Psoas muscle (tissue), 8 donors: ENCODE measurements around the gene TBX3. TPM values are rescaled to one million over a fixed set of nuclear protein-coding genes. Genes with fewer than 3 reads are reported as not detected.

Experiments used
- ATAC-seq, 4 donors: fragments of 200-7000 bp; cut with Tn5 transposase; one replicate each; pipeline ENCODE4 v1.9.1; 2020; ENCODE audit warnings: moderate library complexity in 3 of 4, mild to moderate bottlenecking in 2 of 4
- DNase-seq, 2 donors: peaks; one replicate each; pipeline ENCODE4 v3.0.0-alpha.2; 2020
- H3K27ac ChIP-seq: fragments of 200-600 bp; one replicate; pipeline ENCODE4 v1.8.0; 2022
- H3K27me3 ChIP-seq, 3 donors: fragments of 200-600 bp in 1 of 3; one replicate each; pipeline versions ENCODE4 v1.6.1 to v1.8.0; 2013 to 2022; ENCODE audit warnings: low read length in 2 of 3, mild to moderate bottlenecking in 2 of 3, moderate library complexity in 1 of 3; ENCODE audit not compliant: insufficient read depth in 3 of 3
- H3K36me3 ChIP-seq, 2 donors: fragments of 200-600 bp in 1 of 2; one replicate each; pipeline versions ENCODE4 v1.6.1 to v1.8.0; 2013 to 2022; ENCODE audit warnings: low read depth in 1 of 2, mild to moderate bottlenecking in 1 of 2, moderate library complexity in 1 of 2; ENCODE audit not compliant: insufficient read depth in 1 of 2
- H3K4me1 ChIP-seq: fragments of 200-600 bp; one replicate; pipeline ENCODE4 v1.8.0; 2022
- H3K4me3 ChIP-seq: fragments of 200-600 bp; one replicate; pipeline ENCODE4 v1.8.0; 2022; ENCODE audit warnings: mild to moderate bottlenecking
- H3K9me3 ChIP-seq: fragments of 200-600 bp; one replicate; pipeline ENCODE4 v1.8.0; 2022
- WGBS, 3 donors: extraction: QIAGEN DNeasy Blood & Tissue Kit; methylation state at CpG; one replicate each; pipeline versions ENCODE4 v1.1.6 to v1.1.7; 2013; 5-methylcytosine and 5-hydroxymethylcytosine counted together
- intact Hi-C, 2 donors: fragments of 100-400 bp; cut with DNase I; formaldehyde crosslinking; loops; one replicate each; pipeline versions ENCODE4 v1.11.0 to v1.14.2; 2022
- polyA plus RNA-seq, 3 donors: library from polyadenylated mRNA; stranded (reverse); fragments of 200-250 nt; gene quantifications; one replicate each; pipeline ENCODE4 v1.2.3, GENCODE V29; 2013
- total RNA-seq, 4 donors: library from RNA; stranded (reverse); fragmentation: NEBNext Ultra II Directional in 2 of 4; extraction: Animal tissue kit (Norgen Biotek cat#: 25700) in 2 of 4; gene quantifications; one replicate each; pipeline versions ENCODE4 v1.2.1 to v1.2.4, GENCODE V29; 2021 to 2023
- TF ChIP-seq, protein P1 (sequence below): fragments of 200-600 bp; IDR thresholded peaks from one replicate; pipeline ENCODE4 v1.8.0; 2022; ENCODE audit warnings: antibody characterized with exemption
- donor health status: healthy with polysubstance abuse.
- donor health status: DM: no; HTN: no; CAD: no; lungs with moderate emphysema.
- donor health status: Bipolar disorder and iron deficiency.
- donor health status: healthy.
- donor health status: DM: yes; HTN: yes; CAD: no.
- donor health status: DM: no; HTN: no; CAD: no.
- donor health status: DM: no; HTN: no; CAD: no.
- donor health status: DM: yes; HTN: yes; CAD: no.

TBX3 gene
- total and polyA plus RNA-seq, 7 donors: 5.0 to 50.8 (median 15.3) TPM

DNA sequence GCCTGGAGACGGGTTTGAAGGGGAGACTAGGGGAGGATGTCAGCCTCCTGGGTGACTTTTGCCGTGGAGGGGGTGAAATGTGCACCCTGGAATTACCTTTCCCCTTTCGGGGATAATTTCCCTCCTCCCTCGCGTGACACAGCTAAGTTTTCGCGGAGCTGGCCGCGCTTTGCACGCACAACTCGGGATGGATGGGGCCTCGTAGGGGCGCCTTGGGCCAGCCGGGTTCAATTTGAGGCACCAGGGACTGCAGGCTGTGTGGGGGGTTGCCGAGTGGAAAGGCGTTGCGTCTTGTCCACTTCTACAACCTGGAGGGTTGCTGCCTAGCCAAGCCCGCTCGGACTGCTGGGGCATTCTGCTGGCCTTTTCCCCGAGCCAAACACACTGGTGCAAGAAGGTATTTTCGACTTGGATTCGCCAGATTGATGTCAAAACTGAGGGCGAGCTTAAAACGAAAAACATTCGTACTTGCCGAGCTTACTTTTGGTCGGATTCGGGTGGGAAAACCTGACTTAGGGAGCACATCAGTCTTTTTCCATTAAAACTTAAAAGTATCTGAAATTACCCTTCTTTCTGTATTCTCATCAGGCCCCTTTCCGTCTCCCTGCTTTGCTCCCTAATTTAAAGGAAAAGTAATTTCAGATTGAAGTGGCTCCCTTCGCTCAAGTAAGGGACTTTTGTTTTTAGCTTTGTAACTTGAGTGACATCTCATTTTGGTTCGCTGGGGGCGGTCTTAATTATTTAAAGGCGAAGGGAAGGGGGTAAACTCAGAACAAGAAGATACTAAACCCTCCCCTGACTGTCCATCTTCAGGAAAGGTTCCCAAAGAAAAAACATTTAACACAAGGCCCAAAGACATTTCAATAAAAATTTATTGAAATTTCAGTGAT lies 14.3 kb downstream of the TBX3 start:
- peak in 1 of 4 donors; percentile 9 for ATAC-seq
- Histone ChIP-seq H3K4me3 (peak overlapping the region; percentile 62), H3K4me1 (no peaks in the 10 kb centered on the region), H3K9me3 (no peaks in the 10 kb centered on the region), H3K27ac (peak overlapping the region; percentile 55), H3K27me3 (peaks cover 5 to 32% (median 15%) of the 10 kb centered on the region in 3 donors), H3K36me3 (peaks cover 1 to 35% of the 10 kb centered on the region in 2 donors)
- WGBS, 3 donors: 69 to 77% (median 71%) methylated on average over 33 of the region's 33 CpGs
- DNase-seq: peak in 1 of 2 donors; percentile 38
- TF ChIP-seq, protein P1, sequence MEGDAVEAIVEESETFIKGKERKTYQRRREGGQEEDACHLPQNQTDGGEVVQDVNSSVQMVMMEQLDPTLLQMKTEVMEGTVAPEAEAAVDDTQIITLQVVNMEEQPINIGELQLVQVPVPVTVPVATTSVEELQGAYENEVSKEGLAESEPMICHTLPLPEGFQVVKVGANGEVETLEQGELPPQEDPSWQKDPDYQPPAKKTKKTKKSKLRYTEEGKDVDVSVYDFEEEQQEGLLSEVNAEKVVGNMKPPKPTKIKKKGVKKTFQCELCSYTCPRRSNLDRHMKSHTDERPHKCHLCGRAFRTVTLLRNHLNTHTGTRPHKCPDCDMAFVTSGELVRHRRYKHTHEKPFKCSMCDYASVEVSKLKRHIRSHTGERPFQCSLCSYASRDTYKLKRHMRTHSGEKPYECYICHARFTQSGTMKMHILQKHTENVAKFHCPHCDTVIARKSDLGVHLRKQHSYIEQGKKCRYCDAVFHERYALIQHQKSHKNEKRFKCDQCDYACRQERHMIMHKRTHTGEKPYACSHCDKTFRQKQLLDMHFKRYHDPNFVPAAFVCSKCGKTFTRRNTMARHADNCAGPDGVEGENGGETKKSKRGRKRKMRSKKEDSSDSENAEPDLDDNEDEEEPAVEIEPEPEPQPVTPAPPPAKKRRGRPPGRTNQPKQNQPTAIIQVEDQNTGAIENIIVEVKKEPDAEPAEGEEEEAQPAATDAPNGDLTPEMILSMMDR: no peak
- intact Hi-C loops: loop anchor here (2.0 to 10.0 kb wide), 4 partner anchors 505 to 1083 kb away; no protein-coding TSS in a partner anchor

DNA sequence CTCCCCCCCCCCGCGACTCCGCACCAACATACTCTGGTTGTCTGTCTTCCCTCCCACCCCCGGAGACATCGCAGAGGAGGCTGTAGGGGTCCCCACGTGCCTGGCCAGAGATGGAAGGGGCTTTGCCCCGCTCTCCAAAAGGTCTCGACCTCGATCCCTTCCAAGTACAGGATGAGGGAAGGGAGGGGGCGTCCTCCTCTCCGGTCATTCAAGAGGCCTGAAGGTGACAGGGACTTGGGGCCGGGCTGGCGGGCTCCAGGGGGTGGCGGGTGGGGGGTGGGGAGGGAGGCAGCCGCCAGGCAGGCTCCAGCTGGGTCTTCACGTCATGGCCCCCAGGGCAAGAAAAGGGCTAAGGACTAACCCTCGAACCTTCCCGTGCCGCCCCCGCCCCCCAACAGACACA lies 15.1 kb downstream of the TBX3 start:
- H3K4me3 ChIP-seq: peak overlapping the region; percentile 62
- peak overlapping the region; percentile 55 for H3K27ac ChIP-seq
- ATAC-seq: peak in 1 of 4 donors; percentile 3
- intact Hi-C loops: loop anchor here (2.0 to 10.0 kb wide), 3 partner anchors 506 to 1084 kb away; no protein-coding TSS in a partner anchor
- peaks cover 0 to 28% of the 10 kb centered on the region in 2 donors for H3K36me3 ChIP-seq
- peak in 1 of 2 donors; percentile 21 for DNase-seq
- H3K9me3 ChIP-seq: no peaks in the 10 kb centered on the region
- 14 to 21% (median 17%) methylated on average over 14 to 20 of the region's 20 CpGs for WGBS, 3 donors
- H3K27me3 ChIP-seq: peaks cover 7 to 39% (median 17%) of the 10 kb centered on the region in 3 donors
- no peaks in the 10 kb centered on the region for H3K4me1 ChIP-seq
- TF ChIP-seq, protein P1: no peak

DNA sequence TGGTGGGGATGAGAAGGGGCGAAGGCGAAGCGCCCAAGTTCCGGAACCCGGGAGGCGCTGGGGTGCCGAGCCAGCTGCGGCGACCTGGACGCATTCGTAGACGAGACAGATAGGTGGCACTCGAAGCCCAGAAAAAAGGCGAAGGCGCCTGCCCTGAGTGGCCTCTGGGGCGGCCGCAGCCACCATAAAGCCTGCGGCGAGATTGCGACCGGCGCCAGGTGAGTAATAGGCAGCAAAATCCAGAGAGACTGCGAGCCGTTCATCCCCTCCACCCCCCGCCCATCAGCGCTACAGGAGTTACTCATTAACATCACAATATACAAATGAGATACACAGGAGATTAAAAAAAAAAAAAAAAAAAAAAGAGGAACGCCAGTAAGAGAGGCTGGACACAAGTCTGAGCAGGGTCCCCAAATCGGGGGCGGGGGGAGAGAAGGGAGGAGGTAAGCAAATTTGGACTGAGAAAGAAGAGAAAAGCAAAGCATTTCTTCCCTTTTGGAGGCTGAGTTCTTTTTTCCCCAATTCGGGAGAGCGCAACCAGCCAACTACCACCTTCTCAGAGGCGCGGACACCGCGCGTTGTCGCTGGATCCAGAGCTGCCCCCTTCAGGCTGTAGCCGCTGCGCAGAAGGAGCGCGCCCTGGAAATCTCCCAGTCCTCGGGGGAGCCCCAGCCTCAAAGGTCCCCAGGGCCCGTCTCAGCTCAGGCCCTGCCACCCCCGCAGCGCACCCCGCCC lies 15.7 kb downstream of the TBX3 start:
- 0 to 2% (median 0%) methylated on average over 33 to 46 of the region's 46 CpGs for WGBS, 3 donors
- intact Hi-C loops: loop anchor here (2.0 to 10.0 kb wide), 3 partner anchors 506 to 1084 kb away; no protein-coding TSS in a partner anchor
- TF ChIP-seq, protein P1: peak; percentile 62
- ATAC-seq: peak; percentile 81 to 97 (median 94)
- Histone ChIP-seq H3K9me3 (no peaks in the 10 kb centered on the region), H3K27ac (peak overlapping the region; percentile 55), H3K4me1 (no peaks in the 10 kb centered on the region), H3K27me3 (peaks cover 7 to 45% (median 17%) of the 10 kb centered on the region in 3 donors), H3K4me3 (peak overlapping the region; percentile 62), H3K36me3 (peaks cover 0 to 22% of the 10 kb centered on the region in 2 donors)
- DNase-seq: peak; percentile 84 to 89

DNA sequence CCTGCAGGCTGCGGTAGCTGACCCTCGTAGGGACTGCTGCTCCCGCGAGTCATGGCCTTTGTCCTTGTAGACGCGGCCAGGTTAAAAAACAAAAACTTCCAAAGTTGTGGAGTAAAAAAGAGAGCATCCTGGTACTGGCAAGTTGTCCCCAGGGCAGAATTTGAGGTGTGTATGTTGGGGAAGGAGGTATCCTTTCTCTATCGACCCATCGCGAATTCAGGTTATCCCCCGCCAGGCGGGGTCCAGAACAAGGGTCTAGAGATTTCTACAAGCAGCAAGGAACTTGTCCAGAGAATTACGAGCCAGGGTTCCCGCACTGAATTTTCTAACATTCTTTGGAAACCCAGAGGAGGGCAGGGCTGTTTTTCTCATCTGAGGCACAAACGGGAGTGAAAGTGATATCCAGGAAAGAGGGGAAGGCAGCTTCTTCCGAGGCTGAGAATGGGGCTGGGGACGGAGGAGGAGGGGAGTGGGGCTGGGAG lies 16.3 kb downstream of the TBX3 start:
- DNase-seq (no peak), ATAC-seq (no peak)
- Histone ChIP-seq H3K36me3 (peaks cover 0 to 16% of the 10 kb centered on the region in 2 donors), H3K9me3 (no peaks in the 10 kb centered on the region), H3K4me3 (peak overlapping the region; percentile 62), H3K4me1 (no peaks in the 10 kb centered on the region), H3K27ac (no peak overlapping the region), H3K27me3 (peaks cover 7 to 51% (median 17%) of the 10 kb centered on the region in 3 donors)
- intact Hi-C loops: loop anchor here (2.0 to 10.0 kb wide), 3 partner anchors 507 to 1085 kb away; no protein-coding TSS in a partner anchor
- WGBS, 3 donors: 31 to 33% (median 31%) methylated on average over 16 of the region's 16 CpGs
- TF ChIP-seq, protein P1: no peak
